K562 (cell line): ENCODE data around the gene DBF4B. TPM values are rescaled to one million over a fixed set of nuclear protein-coding genes. Genes with fewer than 3 reads are reported as not detected.

Experiments used
- ATAC-seq: fragments of 200-7000 bp; cut with Tn5 transposase; 3 replicates; pipeline ENCODE4 v1.9.1; 2020; ENCODE audit warnings: moderate library complexity
- BruUV-seq: library from RNA; stranded (reverse); fragments of 400-500 nt; replicated peaks from 2 replicates; lab custom pipeline; 2021; lab: Mats Ljungman, UMichigan
- CTCF ChIA-PET: fragments of 300-600 bp; formaldehyde crosslinking; extraction: SDS; loops from one replicate; lab custom pipeline; 2021; ENCODE audit warnings: low intra/inter-chr PET ratio; lab: Yijun Ruan, JAX
- POLR2A ChIA-PET: fragments of 300-600, 350-650 bp; sonication (Branson Sonifier 250); formaldehyde crosslinking; extraction: SDS; loops from one replicate; lab custom pipeline; 2021; ENCODE audit warnings: antibody characterized with exemption, inconsistent platforms; lab: Yijun Ruan, JAX
- DNase-seq, 4 experiments: peaks; one replicate each; pipeline versions ENCODE4 v3.0.0 to v3.0.0-alpha.2; 2011 to 2018; ENCODE audit warnings: low spot score in 3 of 4, mixed read lengths in 3 of 4; ENCODE audit errors: extremely low read depth in 1 of 4
- FAIRE-seq: peaks from 2 replicates; lab custom pipeline; 2011; peaks lifted over from hg19 to GRCh38; lab: Jason Lieb, UNC
- H2AFZ ChIP-seq: 2 replicates; pipeline ENCODE4 v1.6.0; 2011; ENCODE audit warnings: low read depth, low read length, control low read depth, inconsistent platforms
- H3K27ac ChIP-seq: fragments of 200-600 bp; 3 replicates; pipeline ENCODE4 v1.8.0; 2011; ENCODE audit warnings: low read depth, mild to moderate bottlenecking, control low read depth, inconsistent platforms, low read length, moderate library complexity, mixed read lengths; ENCODE audit errors: extremely low read depth
- H3K27me3 ChIP-seq, 2 experiments: fragments of 300-600 bp in 1 of 2; 2 replicates in 1 of 2; 3 replicates in 1 of 2; pipeline versions ENCODE4 v1.6.0 to v1.8.0; 2011; ENCODE audit warnings: inconsistent platforms in 2 of 2, low read length in 2 of 2, mild to moderate bottlenecking in 1 of 2, mixed read lengths in 1 of 2, moderate library complexity in 1 of 2; ENCODE audit not compliant: control insufficient read depth in 2 of 2, insufficient read depth in 2 of 2
- H3K36me3 ChIP-seq: fragments of 300-600 bp; 3 replicates; pipeline ENCODE4 v1.8.0; 2011; ENCODE audit warnings: mild to moderate bottlenecking, low read length, inconsistent platforms; ENCODE audit not compliant: control insufficient read depth, insufficient read depth
- H3K4me1 ChIP-seq, 2 experiments: fragments of 200-600 bp in 1 of 2; replicated peaks in 1 of 2; 2 replicates in 1 of 2; 3 replicates in 1 of 2; pipeline versions ENCODE4 v1.5.1 to v1.8.0; 2011; ENCODE audit warnings: inconsistent platforms in 2 of 2, low read length in 2 of 2, mild to moderate bottlenecking in 1 of 2, mixed read lengths in 1 of 2, moderate library complexity in 1 of 2; ENCODE audit not compliant: control insufficient read depth in 2 of 2, insufficient read depth in 2 of 2
- H3K4me2 ChIP-seq: 2 replicates; pipeline ENCODE4 v1.6.1; 2011; ENCODE audit warnings: low read length, control low read depth, inconsistent platforms, mixed read lengths; ENCODE audit not compliant: insufficient read depth
- H3K4me3 ChIP-seq: fragments of 200-600 bp; sonication (generic), shearing (Covaris generic); 2 replicates; pipeline ENCODE4 v1.5.1; 2016; ENCODE audit warnings: control low read depth, inconsistent platforms
- H3K79me2 ChIP-seq: fragments of 200-600 bp; 3 replicates; pipeline ENCODE4 v1.8.0; 2011; ENCODE audit warnings: low read length, inconsistent platforms; ENCODE audit not compliant: control insufficient read depth, insufficient read depth
- H3K9ac ChIP-seq, 2 experiments: 2 replicates each; pipeline versions ENCODE4 v1.6.0 to v1.6.1; 2011; ENCODE audit warnings: low read depth in 2 of 2, low read length in 2 of 2, control low read depth in 1 of 2, inconsistent platforms in 1 of 2, mild to moderate bottlenecking in 1 of 2, mixed read lengths in 1 of 2; ENCODE audit not compliant: insufficient read depth in 1 of 2
- H3K9me1 ChIP-seq: one replicate; pipeline ENCODE4 v1.6.0; 2011; ENCODE audit warnings: inconsistent platforms, mild to moderate bottlenecking, low read length, moderate library complexity; ENCODE audit not compliant: control insufficient read depth, insufficient read depth
- H3K9me3 ChIP-seq: replicated peaks from 2 replicates; pipeline ENCODE4 v1.5.1; 2011; ENCODE audit warnings: low read depth, low read length, inconsistent platforms; ENCODE audit not compliant: control insufficient read depth, insufficient read depth
- H4K20me1 ChIP-seq: replicated peaks from 2 replicates; pipeline ENCODE4 v1.6.1; 2011; ENCODE audit warnings: low read length, inconsistent platforms, mixed read lengths; ENCODE audit not compliant: control insufficient read depth, insufficient read depth
- ARID4B ChIP-seq: sonication (generic); formaldehyde crosslinking; IDR thresholded peaks from 2 replicates; pipeline ENCODE4 v1.8.0; 2022; ENCODE audit warnings: mild to moderate bottlenecking, missing genetic modification reagents
- CBFA2T2 ChIP-seq: fragments of 450-650 bp; conservative IDR thresholded peaks from 2 replicates; pipeline ENCODE4 v1.6.1; 2017; ENCODE audit warnings: mild to moderate bottlenecking
- ZNF184 ChIP-seq: sonication (generic); formaldehyde crosslinking; IDR thresholded peaks from 2 replicates; pipeline ENCODE4 v1.5.0; 2020; ENCODE audit warnings: missing genetic modification reagents
- WGBS: fragments of 100-300 bp; shearing (Covaris generic); methylation state at CpG from one replicate; pipeline ENCODE4 v1.1.6; 2016; ENCODE audit warnings: low coverage, mixed read lengths; ENCODE audit not compliant: insufficient coverage; ENCODE audit errors: missing lambda C conversion rate; 5-methylcytosine and 5-hydroxymethylcytosine counted together
- in situ Hi-C: fragments of 300-500 bp; cut with MboI; formaldehyde crosslinking; loops from 4 replicates; pipeline ENCODE4 v1.15.0; 2018; ENCODE audit warnings: inconsistent platforms, mixed read lengths
- intact Hi-C: fragments of 100-400 bp; cut with micrococcal nuclease; formaldehyde crosslinking; loops from 2 replicates; pipeline ENCODE4 v1.14.2; 2022
- polyA plus RNA-seq, 8 experiments: library from polyadenylated mRNA; depleted of rRNA in 4 of 8; stranded (reverse) in 5 of 8; unstranded in 3 of 8; fragments of >200 nt; fragmentation: Nextera tagmentation in 2 of 8; fragmentation: Illumina TruSeq in 1 of 8; extraction: Ambion mirVana in 2 of 8; extraction: Trizol in 1 of 8; gene quantifications; 2 replicates each; pipeline versions ENCODE4 v1.2.1 to v1.2.3, GENCODE V29; 2011 to 2014; ENCODE audit warnings: inconsistent platforms in 1 of 8, missing spikeins in 1 of 8
- total RNA-seq, 7 experiments: library from RNA; depleted of rRNA in 6 of 7; stranded (reverse); fragments of >200 nt in 6 of 7; fragmentation: Illumina TruSeq in 2 of 7; extraction: Trizol in 2 of 7; gene quantifications; 2 replicates each; pipeline versions ENCODE4 v1.2.1 to v1.2.3, GENCODE V29; 2011 to 2021; ENCODE audit warnings: low replicate concordance in 1 of 7
- TF ChIP-seq, protein P1 (sequence below), 2 experiments: fragments of 450-650 bp in 1 of 2; sonication (generic) in 1 of 2; formaldehyde crosslinking in 1 of 2; IDR thresholded peaks; 2 replicates each; pipeline versions ENCODE4 v1.7.1 to v1.9.0; 2016 to 2022; ENCODE audit warnings: inconsistent platforms in 1 of 2, mild to moderate bottlenecking in 1 of 2, missing genetic modification reagents in 1 of 2

The DBF4B gene
- total and polyA plus RNA-seq, 9 of the 15 experiments (the other 6 are each of a cell fraction or from before 2014, with no cell fraction given): 2.5 to 26.9 (median 14.6) TPM

DNA sequence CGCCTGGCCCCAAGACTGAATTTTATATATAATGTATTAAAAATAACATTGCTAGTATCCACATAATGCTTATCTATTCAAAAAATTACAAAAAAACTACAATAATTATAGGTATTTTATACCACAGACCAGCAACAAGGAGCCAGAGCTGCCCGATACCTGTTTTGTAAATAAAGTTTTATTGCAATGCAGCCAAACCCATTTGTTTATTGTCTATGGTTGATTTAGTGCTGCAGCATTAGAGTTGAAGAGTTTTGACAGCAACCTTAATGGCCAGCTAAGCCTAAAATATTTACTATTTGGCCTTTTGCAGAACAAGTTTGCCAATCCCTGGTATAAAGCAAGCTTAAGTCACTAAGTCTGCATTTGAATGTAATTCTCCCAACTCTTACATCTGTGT lies 46.6 kb upstream of the DBF4B start:
- Histone ChIP-seq H4K20me1 (no peaks in the 10 kb centered on the region), H3K9me3 (no peaks in the 10 kb centered on the region), H3K4me3 (no peak overlapping the region), H3K9me1 (no peaks in the 10 kb centered on the region), H3K27ac (no peak overlapping the region), H2AFZ (no peak overlapping the region), H3K4me2 (no peak overlapping the region), H3K36me3 (no peaks in the 10 kb centered on the region), H3K79me2 (no peaks in the 10 kb centered on the region), H3K9ac (no peak overlapping the region), H3K27me3 (peaks cover 0 to 2% of the 10 kb centered on the region in 2 experiments; a peak in 1 of 5 replicates), H3K4me1 (no peaks in the 10 kb centered on the region; a peak in 1 of 5 replicates)
- no peak for TF ChIP-seq ARID4B (CRISPR knock-in tag)
- TF ChIP-seq CBFA2T2: no peak
- TF ChIP-seq ZNF184 (CRISPR knock-in tag): no peak
- TF ChIP-seq, protein P1, sequence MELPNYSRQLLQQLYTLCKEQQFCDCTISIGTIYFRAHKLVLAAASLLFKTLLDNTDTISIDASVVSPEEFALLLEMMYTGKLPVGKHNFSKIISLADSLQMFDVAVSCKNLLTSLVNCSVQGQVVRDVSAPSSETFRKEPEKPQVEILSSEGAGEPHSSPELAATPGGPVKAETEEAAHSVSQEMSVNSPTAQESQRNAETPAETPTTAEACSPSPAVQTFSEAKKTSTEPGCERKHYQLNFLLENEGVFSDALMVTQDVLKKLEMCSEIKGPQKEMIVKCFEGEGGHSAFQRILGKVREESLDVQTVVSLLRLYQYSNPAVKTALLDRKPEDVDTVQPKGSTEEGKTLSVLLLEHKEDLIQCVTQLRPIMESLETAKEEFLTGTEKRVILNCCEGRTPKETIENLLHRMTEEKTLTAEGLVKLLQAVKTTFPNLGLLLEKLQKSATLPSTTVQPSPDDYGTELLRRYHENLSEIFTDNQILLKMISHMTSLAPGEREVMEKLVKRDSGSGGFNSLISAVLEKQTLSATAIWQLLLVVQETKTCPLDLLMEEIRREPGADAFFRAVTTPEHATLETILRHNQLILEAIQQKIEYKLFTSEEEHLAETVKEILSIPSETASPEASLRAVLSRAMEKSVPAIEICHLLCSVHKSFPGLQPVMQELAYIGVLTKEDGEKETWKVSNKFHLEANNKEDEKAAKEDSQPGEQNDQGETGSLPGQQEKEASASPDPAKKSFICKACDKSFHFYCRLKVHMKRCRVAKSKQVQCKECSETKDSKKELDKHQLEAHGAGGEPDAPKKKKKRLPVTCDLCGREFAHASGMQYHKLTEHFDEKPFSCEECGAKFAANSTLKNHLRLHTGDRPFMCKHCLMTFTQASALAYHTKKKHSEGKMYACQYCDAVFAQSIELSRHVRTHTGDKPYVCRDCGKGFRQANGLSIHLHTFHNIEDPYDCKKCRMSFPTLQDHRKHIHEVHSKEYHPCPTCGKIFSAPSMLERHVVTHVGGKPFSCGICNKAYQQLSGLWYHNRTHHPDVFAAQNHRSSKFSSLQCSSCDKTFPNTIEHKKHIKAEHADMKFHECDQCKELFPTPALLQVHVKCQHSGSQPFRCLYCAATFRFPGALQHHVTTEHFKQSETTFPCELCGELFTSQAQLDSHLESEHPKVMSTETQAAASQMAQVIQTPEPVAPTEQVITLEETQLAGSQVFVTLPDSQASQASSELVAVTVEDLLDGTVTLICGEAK (IDR thresholded peaks at IDR 0.05): peak; percentile 88
- TF ChIP-seq, protein P1 (CRISPR knock-in tag; IDR thresholded peaks at IDR 0.05): peak; percentile 60; the same call in 1 of the 2 replicates
- BruUV-seq: no TSS peak
- CTCF ChIA-PET: no interaction called here
- in situ Hi-C loops: no loop called here
- ATAC-seq (no peak), FAIRE-seq (no peak), DNase-seq (no peak)
- POLR2A ChIA-PET: no interaction called here
- WGBS: 66% methylated on average over 2 of the region's 2 CpGs
- intact Hi-C loops: no loop called here
